Uterus (tissue), 4 donors: ENCODE data around the gene OSBPL9. TPM values are rescaled to one million over a fixed set of nuclear protein-coding genes. Genes with fewer than 3 reads are reported as not detected.

ENCODE experiments used
- DNase-seq, 2 donors: peaks; one replicate each; pipeline ENCODE4 v3.0.0-alpha.2; 2019 to 2020
- H3K27ac ChIP-seq, 2 donors: fragments of 200-600 bp; sonication (generic); 1 replicate in 1 of 2; 2 replicates in 1 of 2; pipeline ENCODE4 v1.5.1; 2016 to 2018
- H3K27me3 ChIP-seq, 2 donors: fragments of 200-600 bp; sonication (generic); one replicate each; pipeline ENCODE4 v1.5.1; 2018 to 2019; ENCODE audit warnings: control low read depth in 1 of 2
- H3K36me3 ChIP-seq, 2 donors: fragments of 200-600 bp; sonication (generic); one replicate each; pipeline ENCODE4 v1.5.1; 2019; ENCODE audit warnings: control low read depth in 1 of 2
- H3K4me1 ChIP-seq, 2 donors: fragments of 200-600 bp; sonication (generic); one replicate each; pipeline ENCODE4 v1.5.1; 2018 to 2019; ENCODE audit warnings: control low read depth in 1 of 2
- H3K4me3 ChIP-seq, 2 donors: fragments of 200-600 bp; sonication (generic); 1 replicate in 1 of 2; 2 replicates in 1 of 2; pipeline ENCODE4 v1.5.1; 2018 to 2019; ENCODE audit warnings: mild to moderate bottlenecking in 1 of 2
- H3K9me3 ChIP-seq, 2 donors: fragments of 200-600 bp; sonication (generic); one replicate each; pipeline ENCODE4 v1.5.1; 2019; ENCODE audit warnings: control low read depth in 1 of 2
- CTCF ChIP-seq, 4 experiments: fragments of 200-600 bp in 2 of 4; fragments of 450-650 bp in 2 of 4; sonication (generic) in 2 of 4; IDR thresholded peaks; one replicate each; pipeline ENCODE4 v1.5.1; 2016 to 2019; ENCODE audit warnings: antibody characterized with exemption in 4 of 4, mild to moderate bottlenecking in 2 of 4, moderate library complexity in 1 of 4
- POLR2A ChIP-seq, 2 donors: fragments of 450-650 bp; IDR thresholded peaks; one replicate each; pipeline ENCODE4 v1.6.1; 2016; ENCODE audit warnings: antibody characterized with exemption in 2 of 2, mild to moderate bottlenecking in 1 of 2, moderate library complexity in 1 of 2
- intact Hi-C: fragments of 100-400 bp; cut with DNase I; formaldehyde crosslinking; loops from one replicate; pipeline ENCODE4 v1.15.1; 2023; ENCODE audit warnings: low total_unique reads
- total RNA-seq, 4 donors: library from RNA; depleted of rRNA in 3 of 4; stranded (reverse); fragments of >200 nt in 3 of 4; gene quantifications; one replicate each; pipeline versions ENCODE4 v1.1.0 to v1.2.4, GENCODE V29; 2014 to 2023
- donor health status: DM: yes; HTN: yes; CAD: no.

Gene OSBPL9
- total RNA-seq, 4 donors from 2014 or later = 94.0 to 122 (median 108) TPM

- no peak for DNase-seq
- Histone ChIP-seq H3K4me3 (no peak overlapping the region), H3K27me3 (no peaks in the 10 kb centered on the region), H3K36me3 (no peaks in the 10 kb centered on the region), H3K9me3 (no peaks in the 10 kb centered on the region), H3K27ac (no peak overlapping the region), H3K4me1 (no peaks in the 10 kb centered on the region)
- TF ChIP-seq POLR2A (IDR thresholded peaks at IDR 0.05) = no peak
- no peak for TF ChIP-seq CTCF (IDR thresholded peaks at IDR 0.05)
- intact Hi-C loops = no loop called here
Measured at GRCh38 chr1:51753969-51754368, 137.1 kb downstream of the OSBPL9 start.

GRCh38 chr1:51754666-51755065 is 137.8 kb downstream of the OSBPL9 start:
- no peak overlapping the region for H3K27ac ChIP-seq
- no peaks in the 10 kb centered on the region for H3K9me3 ChIP-seq
- TF ChIP-seq POLR2A (IDR thresholded peaks at IDR 0.05) (no peak), CTCF (IDR thresholded peaks at IDR 0.05) (no peak)
- no peaks in the 10 kb centered on the region for H3K4me1 ChIP-seq
- H3K4me3 ChIP-seq = no peak overlapping the region
- DNase-seq = no peak
- H3K27me3 ChIP-seq = no peaks in the 10 kb centered on the region
- intact Hi-C loops = no loop called here
- H3K36me3 ChIP-seq = no peaks in the 10 kb centered on the region

- DNase-seq = no peak
- intact Hi-C loops = no loop called here
- TF ChIP-seq POLR2A (IDR thresholded peaks at IDR 0.05) = no peak
- no peak for TF ChIP-seq CTCF (IDR thresholded peaks at IDR 0.05)
- Histone ChIP-seq H3K27me3 (no peaks in the 10 kb centered on the region), H3K27ac (no peak overlapping the region), H3K4me3 (no peak overlapping the region), H3K9me3 (no peaks in the 10 kb centered on the region), H3K36me3 (no peaks in the 10 kb centered on the region), H3K4me1 (no peaks in the 10 kb centered on the region)
Measured at GRCh38 chr1:51755437-51755836, 138.5 kb downstream of the OSBPL9 start.

- TF ChIP-seq CTCF (IDR thresholded peaks at IDR 0.05) (no peak), POLR2A (IDR thresholded peaks at IDR 0.05) (no peak)
- H3K4me3 ChIP-seq = no peak overlapping the region
- DNase-seq = no peak
- no peaks in the 10 kb centered on the region for H3K9me3 ChIP-seq
- H3K36me3 ChIP-seq = no peaks in the 10 kb centered on the region
- H3K4me1 ChIP-seq = no peaks in the 10 kb centered on the region
- no peak overlapping the region for H3K27ac ChIP-seq
- H3K27me3 ChIP-seq = no peaks in the 10 kb centered on the region
- intact Hi-C loops = no loop called here
Measured at GRCh38 chr1:51756290-51756689, 139.4 kb downstream of the OSBPL9 start.

GRCh38 chr1:51758310-51758709 is 141.4 kb downstream of the OSBPL9 start:
- Histone ChIP-seq H3K9me3 (no peaks in the 10 kb centered on the region), H3K4me1 (no peaks in the 10 kb centered on the region), H3K4me3 (no peak overlapping the region), H3K27ac (peak overlapping the region in 1 of 2 donors; percentile 50), H3K36me3 (no peaks in the 10 kb centered on the region), H3K27me3 (no peaks in the 10 kb centered on the region)
- no peak for DNase-seq
- no peak for TF ChIP-seq CTCF (IDR thresholded peaks at IDR 0.05)
- no peak for TF ChIP-seq POLR2A (IDR thresholded peaks at IDR 0.05)
- intact Hi-C loops = no loop called here
